Suppressor macrophage treated with lipopolysaccharide for 1 hour (primary cell): ENCODE data around the gene HOXA10.

Source experiments
- DNase-seq, 3 donors: peaks; one replicate each; pipeline ENCODE4 v3.0.0-alpha.2; 2020 to 2022

HOXA10 gene

GRCh38 chr7:27179030-27179429 lies 4.9 kb upstream of the HOXA10 start:
- DNase-seq, result no peak

GRCh38 chr7:27178366-27178765 lies 4.2 kb upstream of the HOXA10 start:
- DNase-seq, result no peak

GRCh38 chr7:27177795-27178320 lies 3.7 kb upstream of the HOXA10 start:
- no peak for DNase-seq

GRCh38 chr7:27176962-27177794 lies 3.1 kb upstream of the HOXA10 start:
- DNase-seq, result no peak

- DNase-seq, result no peak
Observed at GRCh38 chr7:27176524-27176845, 2.4 kb upstream of the HOXA10 start.

GRCh38 chr7:27175626-27176523 lies 1.8 kb upstream of the HOXA10 start:
- DNase-seq, result no peak

GRCh38 chr7:27174874-27175625 lies 930 bp upstream of the HOXA10 start:
- no peak for DNase-seq

- peak; percentile 69 to 83 (median 77) for DNase-seq
Observed at GRCh38 chr7:27173511-27173955, 587 bp downstream of the HOXA10 start.

- DNase-seq, result peak in 1 of 3 donors; percentile 30
Observed at GRCh38 chr7:27172823-27173510, 1.2 kb downstream of the HOXA10 start.

GRCh38 chr7:27172315-27172774 lies 1.8 kb downstream of the HOXA10 start:
- no peak for DNase-seq

GRCh38 chr7:27171637-27172314 lies 2.3 kb downstream of the HOXA10 start:
- DNase-seq, result peak in 1 of 3 donors; percentile 27

- DNase-seq, result no peak
Observed at GRCh38 chr7:27171325-27171636, 2.8 kb downstream of the HOXA10 start.

GRCh38 chr7:27170426-27171324 lies 3.4 kb downstream of the HOXA10 start:
- DNase-seq, result no peak

- peak in 1 of 3 donors; percentile 49 for DNase-seq
Observed at GRCh38 chr7:27169658-27170425, 4.3 kb downstream of the HOXA10 start.

- DNase-seq, result peak in 1 of 3 donors; percentile 50
Observed at GRCh38 chr7:27168265-27168947, 5.7 kb downstream of the HOXA10 start.

- DNase-seq, result peak in 1 of 3 donors; percentile 2
Observed at GRCh38 chr7:27167916-27168264, 6.2 kb downstream of the HOXA10 start.

- peak in 1 of 3 donors; percentile 50 for DNase-seq
Observed at GRCh38 chr7:27166531-27167505, 7.3 kb downstream of the HOXA10 start.

GRCh38 chr7:27165996-27166530 lies 8.1 kb downstream of the HOXA10 start:
- peak in 1 of 3 donors; percentile 32 for DNase-seq
